Measurements from ENCODE around the gene RIC3.

Gene RIC3

GRCh38 chr11:8101421-8101820 lies 67.4 kb downstream of the RIC3 start:
- Histone ChIP-seq H3K4me3 (ENCODE audit: low read length) (no peak overlapping the region), H3K36me3 (ENCODE audit: control insufficient read depth, insufficient read depth, low read length, severe bottlenecking) (peaks cover 64% of the 10 kb centered on the region), H3K4me1 (ENCODE audit: control insufficient read depth, insufficient read depth, low read length) (peaks cover 18% of the 10 kb centered on the region), H3K27me3 (replicated peaks; ENCODE audit: control insufficient read depth, insufficient read depth, low read length) (no peaks in the 10 kb centered on the region), H3K9ac (ENCODE audit: low read length) (no peak overlapping the region), H3K9me3 (ENCODE audit: control insufficient read depth, low read length) (no peaks in the 10 kb centered on the region)
- no peak for DNase-seq (ENCODE audit: low read depth)

GRCh38 chr11:8100605-8101004 lies 68.2 kb downstream of the RIC3 start:
- Histone ChIP-seq H3K9ac (ENCODE audit: low read length) (no peak overlapping the region), H3K4me3 (ENCODE audit: low read length) (no peak overlapping the region), H3K27me3 (replicated peaks; ENCODE audit: control insufficient read depth, insufficient read depth, low read length) (no peaks in the 10 kb centered on the region), H3K4me1 (ENCODE audit: control insufficient read depth, insufficient read depth, low read length) (peaks cover 18% of the 10 kb centered on the region), H3K36me3 (ENCODE audit: control insufficient read depth, insufficient read depth, low read length, severe bottlenecking) (peaks cover 57% of the 10 kb centered on the region), H3K9me3 (ENCODE audit: control insufficient read depth, low read length) (no peaks in the 10 kb centered on the region)
- no peak for DNase-seq (ENCODE audit: low read depth)

- H3K27me3 ChIP-seq (replicated peaks; ENCODE audit: control insufficient read depth, insufficient read depth, low read length), result no peaks in the 10 kb centered on the region
- H3K9ac ChIP-seq (ENCODE audit: low read length), result no peak overlapping the region
- H3K9me3 ChIP-seq (ENCODE audit: control insufficient read depth, low read length), result no peaks in the 10 kb centered on the region
- no peak for DNase-seq (ENCODE audit: low read depth)
- peaks cover 53% of the 10 kb centered on the region for H3K36me3 ChIP-seq (ENCODE audit: control insufficient read depth, insufficient read depth, low read length, severe bottlenecking)
- H3K4me3 ChIP-seq (ENCODE audit: low read length), result no peak overlapping the region
- H3K4me1 ChIP-seq (ENCODE audit: control insufficient read depth, insufficient read depth, low read length), result peaks cover 21% of the 10 kb centered on the region
These were observed 68.7 kb downstream of the RIC3 start for GRCh38 chr11:8100158-8100557.

- peak; percentile 90 for DNase-seq (ENCODE audit: low read depth)
- H3K9me3 ChIP-seq (ENCODE audit: control insufficient read depth, low read length), result no peaks in the 10 kb centered on the region
- no peak overlapping the region for H3K4me3 ChIP-seq (ENCODE audit: low read length)
- H3K36me3 ChIP-seq (ENCODE audit: control insufficient read depth, insufficient read depth, low read length, severe bottlenecking), result peaks cover 53% of the 10 kb centered on the region
- H3K27me3 ChIP-seq (replicated peaks; ENCODE audit: control insufficient read depth, insufficient read depth, low read length), result no peaks in the 10 kb centered on the region
- H3K9ac ChIP-seq (ENCODE audit: low read length), result no peak overlapping the region
- peaks cover 22% of the 10 kb centered on the region for H3K4me1 ChIP-seq (ENCODE audit: control insufficient read depth, insufficient read depth, low read length)
These were observed 69.4 kb downstream of the RIC3 start for GRCh38 chr11:8099291-8099899.

GRCh38 chr11:8098879-8099278 lies 69.9 kb downstream of the RIC3 start:
- Histone ChIP-seq H3K9ac (ENCODE audit: low read length) (peak overlapping the region; percentile 54), H3K9me3 (ENCODE audit: control insufficient read depth, low read length) (no peaks in the 10 kb centered on the region), H3K4me1 (ENCODE audit: control insufficient read depth, insufficient read depth, low read length) (peaks cover 22% of the 10 kb centered on the region), H3K27me3 (replicated peaks; ENCODE audit: control insufficient read depth, insufficient read depth, low read length) (no peaks in the 10 kb centered on the region), H3K4me3 (ENCODE audit: low read length) (no peak overlapping the region), H3K36me3 (ENCODE audit: control insufficient read depth, insufficient read depth, low read length, severe bottlenecking) (peaks cover 51% of the 10 kb centered on the region)
- no peak for DNase-seq (ENCODE audit: low read depth)

GRCh38 chr11:8098361-8098760 lies 70.5 kb downstream of the RIC3 start:
- H3K4me1 ChIP-seq (ENCODE audit: control insufficient read depth, insufficient read depth, low read length), result peaks cover 25% of the 10 kb centered on the region
- no peaks in the 10 kb centered on the region for H3K9me3 ChIP-seq (ENCODE audit: control insufficient read depth, low read length)
- peak; percentile 22 for DNase-seq (ENCODE audit: low read depth)
- H3K4me3 ChIP-seq (ENCODE audit: low read length), result no peak overlapping the region
- peaks cover 51% of the 10 kb centered on the region for H3K36me3 ChIP-seq (ENCODE audit: control insufficient read depth, insufficient read depth, low read length, severe bottlenecking)
- peak overlapping the region; percentile 54 for H3K9ac ChIP-seq (ENCODE audit: low read length)
- H3K27me3 ChIP-seq (replicated peaks; ENCODE audit: control insufficient read depth, insufficient read depth, low read length), result no peaks in the 10 kb centered on the region

GRCh38 chr11:8097926-8098325 lies 70.9 kb downstream of the RIC3 start:
- Histone ChIP-seq H3K36me3 (ENCODE audit: control insufficient read depth, insufficient read depth, low read length, severe bottlenecking) (peaks cover 46% of the 10 kb centered on the region), H3K4me1 (ENCODE audit: control insufficient read depth, insufficient read depth, low read length) (peaks cover 30% of the 10 kb centered on the region), H3K9ac (ENCODE audit: low read length) (no peak overlapping the region), H3K9me3 (ENCODE audit: control insufficient read depth, low read length) (no peaks in the 10 kb centered on the region), H3K27me3 (replicated peaks; ENCODE audit: control insufficient read depth, insufficient read depth, low read length) (no peaks in the 10 kb centered on the region), H3K4me3 (ENCODE audit: low read length) (no peak overlapping the region)
- DNase-seq (ENCODE audit: low read depth), result no peak

- H3K9ac ChIP-seq (ENCODE audit: low read length), result no peak overlapping the region
- no peak for DNase-seq (ENCODE audit: low read depth)
- no peaks in the 10 kb centered on the region for H3K27me3 ChIP-seq (replicated peaks; ENCODE audit: control insufficient read depth, insufficient read depth, low read length)
- peaks cover 34% of the 10 kb centered on the region for H3K4me1 ChIP-seq (ENCODE audit: control insufficient read depth, insufficient read depth, low read length)
- H3K4me3 ChIP-seq (ENCODE audit: low read length), result no peak overlapping the region
- peaks cover 44% of the 10 kb centered on the region for H3K36me3 ChIP-seq (ENCODE audit: control insufficient read depth, insufficient read depth, low read length, severe bottlenecking)
- H3K9me3 ChIP-seq (ENCODE audit: control insufficient read depth, low read length), result no peaks in the 10 kb centered on the region
These were observed 71.4 kb downstream of the RIC3 start for GRCh38 chr11:8097468-8097867.

GRCh38 chr11:8097062-8097461 lies 71.8 kb downstream of the RIC3 start:
- Histone ChIP-seq H3K4me3 (ENCODE audit: low read length) (no peak overlapping the region), H3K36me3 (ENCODE audit: control insufficient read depth, insufficient read depth, low read length, severe bottlenecking) (peaks cover 40% of the 10 kb centered on the region), H3K9me3 (ENCODE audit: control insufficient read depth, low read length) (no peaks in the 10 kb centered on the region), H3K4me1 (ENCODE audit: control insufficient read depth, insufficient read depth, low read length) (peaks cover 37% of the 10 kb centered on the region), H3K27me3 (replicated peaks; ENCODE audit: control insufficient read depth, insufficient read depth, low read length) (no peaks in the 10 kb centered on the region), H3K9ac (ENCODE audit: low read length) (no peak overlapping the region)
- no peak for DNase-seq (ENCODE audit: low read depth)

GRCh38 chr11:8096575-8096974 lies 72.2 kb downstream of the RIC3 start:
- no peak for DNase-seq (ENCODE audit: low read depth)
- H3K4me1 ChIP-seq (ENCODE audit: control insufficient read depth, insufficient read depth, low read length), result peaks cover 37% of the 10 kb centered on the region

GRCh38 chr11:8095806-8096522 lies 72.9 kb downstream of the RIC3 start:
- Histone ChIP-seq H3K4me3 (ENCODE audit: low read length) (no peak overlapping the region), H3K4me1 (ENCODE audit: control insufficient read depth, insufficient read depth, low read length) (peaks cover 37% of the 10 kb centered on the region), H3K27me3 (replicated peaks; ENCODE audit: control insufficient read depth, insufficient read depth, low read length) (no peaks in the 10 kb centered on the region), H3K36me3 (ENCODE audit: control insufficient read depth, insufficient read depth, low read length, severe bottlenecking) (peaks cover 31% of the 10 kb centered on the region), H3K9ac (ENCODE audit: low read length) (peak overlapping the region; percentile 21), H3K9me3 (ENCODE audit: control insufficient read depth, low read length) (no peaks in the 10 kb centered on the region)
- DNase-seq (ENCODE audit: low read depth), result no peak

More at GRCh38 chr11:8096575-8096974, 72.2 kb downstream of the RIC3 start:
- H3K9ac ChIP-seq (ENCODE audit: low read length), result no peak overlapping the region
- H3K27me3 ChIP-seq (replicated peaks; ENCODE audit: control insufficient read depth, insufficient read depth, low read length), result no peaks in the 10 kb centered on the region
- no peak overlapping the region for H3K4me3 ChIP-seq (ENCODE audit: low read length)
- peaks cover 36% of the 10 kb centered on the region for H3K36me3 ChIP-seq (ENCODE audit: control insufficient read depth, insufficient read depth, low read length, severe bottlenecking)
- no peaks in the 10 kb centered on the region for H3K9me3 ChIP-seq (ENCODE audit: control insufficient read depth, low read length)

All from adipocyte (in vitro differentiated cells).